Spinal cord (tissue), 10 donors: ENCODE results near the gene SIRT4. TPM values are rescaled to one million over a fixed set of nuclear protein-coding genes. Genes with fewer than 3 reads are reported as not detected.

Source experiments
- DNase-seq, 6 donors: peaks; one replicate each; pipeline versions ENCODE4 v3.0.0 to v3.0.0-alpha.2; 2013 to 2015; ENCODE audit warnings: low spot score in 6 of 6, low read depth in 4 of 6
- H3K27ac ChIP-seq: one replicate; pipeline ENCODE4 v1.5.1; 2013; ENCODE audit warnings: low read depth, low read length, control low read depth
- H3K27me3 ChIP-seq: one replicate; pipeline ENCODE4 v1.6.1; 2013; ENCODE audit warnings: low read length; ENCODE audit not compliant: control insufficient read depth, insufficient read depth
- H3K36me3 ChIP-seq: one replicate; pipeline ENCODE4 v1.6.1; 2013; ENCODE audit warnings: low read length; ENCODE audit not compliant: control insufficient read depth, insufficient read depth
- H3K4me1 ChIP-seq: one replicate; pipeline ENCODE4 v1.6.1; 2013; ENCODE audit warnings: low read length; ENCODE audit not compliant: control insufficient read depth, insufficient read depth
- H3K4me3 ChIP-seq: one replicate; pipeline ENCODE4 v1.5.1; 2013; ENCODE audit warnings: low read depth, low read length, control low read depth
- H3K9me3 ChIP-seq: one replicate; pipeline ENCODE4 v1.6.1; 2013; ENCODE audit warnings: low read length; ENCODE audit not compliant: control insufficient read depth, insufficient read depth
- WGBS: methylation state at CpG from one replicate; pipeline ENCODE4 v1.1.5; 2013; ENCODE audit warnings: missing lambda C conversion rate; ENCODE audit not compliant: insufficient coverage; 5-methylcytosine and 5-hydroxymethylcytosine counted together
- polyA plus RNA-seq, 2 donors: library from polyadenylated mRNA; unstranded; fragments of 120-200 nt; gene quantifications; one replicate each; pipeline ENCODE4 v1.2.1, GENCODE V29; 2013; ENCODE audit not compliant: insufficient read length in 2 of 2
- total RNA-seq, 2 donors: library from RNA; depleted of rRNA in 1 of 2; stranded (reverse); fragments of 120-200 nt in 1 of 2; fragments of >200 nt in 1 of 2; gene quantifications; one replicate each; pipeline versions ENCODE4 v1.2.3 to v1.2.4, GENCODE V29; 2013 to 2014
- donor health status: healthy.

SIRT4 gene
- total and polyA plus RNA-seq, 4 donors, result 4.7 to 5.9 (median 5.3) TPM

DNA sequence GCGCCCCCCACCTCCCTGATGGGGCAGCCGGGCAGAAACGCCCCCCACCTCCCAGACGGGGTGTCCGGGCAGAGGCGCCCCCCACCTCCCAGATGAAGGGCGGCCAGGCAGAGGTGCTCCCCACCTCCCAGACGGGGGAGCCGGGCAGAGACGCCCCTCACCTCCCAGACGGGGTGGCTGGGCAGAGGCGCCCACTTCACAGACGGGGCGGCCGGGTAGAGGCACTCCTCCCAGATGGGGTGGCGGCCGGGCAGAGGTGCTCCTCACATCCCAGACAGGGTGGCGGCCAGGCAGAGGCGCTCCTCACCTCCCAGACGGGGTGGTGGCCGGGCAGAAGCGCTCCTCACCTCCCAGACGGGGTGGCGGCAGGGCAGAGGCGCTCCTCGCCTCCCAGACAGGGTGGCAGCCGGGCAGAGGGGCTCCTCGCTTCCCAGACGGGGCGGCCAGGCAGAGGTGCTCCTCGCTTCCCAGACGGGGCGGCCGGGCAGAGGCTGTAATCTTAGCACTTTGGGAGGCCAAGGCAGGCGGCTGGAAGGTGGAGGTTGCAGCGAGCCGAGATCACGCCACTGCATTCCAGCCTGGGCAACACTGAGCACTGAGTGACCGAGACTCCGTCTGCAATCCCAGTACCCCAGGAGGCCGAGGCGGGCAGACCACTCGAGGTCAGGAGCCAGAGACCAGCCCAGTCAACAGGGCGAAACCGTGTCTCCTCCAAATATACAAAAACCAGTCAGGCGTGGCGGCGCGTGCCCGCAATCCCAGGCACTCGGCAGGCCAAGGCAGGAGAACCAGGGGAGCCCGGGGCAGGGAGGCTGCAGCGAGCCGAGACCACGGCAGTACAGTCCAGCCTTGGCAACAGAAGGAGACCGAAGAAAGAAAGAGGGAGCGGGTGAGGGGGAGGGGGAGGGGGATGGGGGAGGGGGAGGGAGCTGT is 23.7 kb upstream of the SIRT4 start:
- DNase-seq, result no peak
- Histone ChIP-seq H3K4me3 (no peak overlapping the region), H3K9me3 (no peaks in the 10 kb centered on the region), H3K27me3 (no peaks in the 10 kb centered on the region), H3K36me3 (no peaks in the 10 kb centered on the region), H3K27ac (no peak overlapping the region), H3K4me1 (no peaks in the 10 kb centered on the region)
- WGBS, result 94% methylated on average over 38 of the region's 57 CpGs

DNA sequence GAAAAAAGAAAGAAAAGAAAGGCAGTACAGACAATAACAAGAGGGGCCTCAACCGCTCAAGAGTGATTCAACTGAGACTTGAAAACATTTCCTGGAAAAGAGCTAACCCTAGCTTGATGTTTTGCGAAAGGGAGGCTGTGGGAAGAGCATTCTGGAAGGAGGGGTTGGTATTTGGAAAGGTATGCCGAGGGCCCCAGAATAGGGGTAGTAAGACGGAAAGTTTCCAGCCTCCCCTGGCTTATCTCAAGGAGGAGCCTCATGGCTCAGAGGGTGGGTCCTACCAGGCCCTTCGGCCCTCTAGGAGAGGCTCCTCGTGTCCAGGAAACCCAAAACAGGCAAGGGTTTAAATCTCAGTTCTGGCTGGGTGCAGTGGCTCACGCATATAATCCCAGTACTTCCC is 18.8 kb upstream of the SIRT4 start:
- H3K36me3 ChIP-seq, result no peaks in the 10 kb centered on the region
- no peak overlapping the region for H3K4me3 ChIP-seq
- H3K27me3 ChIP-seq, result no peaks in the 10 kb centered on the region
- H3K9me3 ChIP-seq, result no peaks in the 10 kb centered on the region
- no peak overlapping the region for H3K27ac ChIP-seq
- DNase-seq, result no peak
- WGBS, result 80% methylated on average over 7 of the region's 7 CpGs
- no peaks in the 10 kb centered on the region for H3K4me1 ChIP-seq

DNA sequence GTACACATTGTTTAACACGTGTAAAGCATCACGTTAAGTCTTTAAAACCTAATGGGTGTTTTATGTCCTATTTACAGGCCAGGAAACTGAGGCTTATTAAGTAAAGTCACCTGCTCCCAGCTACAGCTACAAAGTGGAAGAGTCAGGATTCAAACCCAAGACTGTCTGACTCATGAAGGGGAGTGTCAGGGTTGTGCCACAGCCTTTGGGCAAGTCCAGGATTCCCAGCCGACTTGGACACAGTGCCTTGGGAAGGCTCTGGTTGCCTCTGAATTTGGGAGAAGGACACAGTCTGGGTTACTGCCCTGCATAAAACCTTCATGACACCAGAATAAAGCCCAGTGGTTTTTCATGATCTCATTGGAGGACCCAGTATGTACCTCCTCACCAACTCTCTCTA is 17.7 kb upstream of the SIRT4 start:
- no peaks in the 10 kb centered on the region for H3K9me3 ChIP-seq
- DNase-seq, result no peak
- no peaks in the 10 kb centered on the region for H3K4me1 ChIP-seq
- H3K27me3 ChIP-seq, result no peaks in the 10 kb centered on the region
- no peak overlapping the region for H3K4me3 ChIP-seq
- no peaks in the 10 kb centered on the region for H3K36me3 ChIP-seq
- H3K27ac ChIP-seq, result no peak overlapping the region
- 100% methylated on average over 1 of the region's 3 CpGs for WGBS

DNA sequence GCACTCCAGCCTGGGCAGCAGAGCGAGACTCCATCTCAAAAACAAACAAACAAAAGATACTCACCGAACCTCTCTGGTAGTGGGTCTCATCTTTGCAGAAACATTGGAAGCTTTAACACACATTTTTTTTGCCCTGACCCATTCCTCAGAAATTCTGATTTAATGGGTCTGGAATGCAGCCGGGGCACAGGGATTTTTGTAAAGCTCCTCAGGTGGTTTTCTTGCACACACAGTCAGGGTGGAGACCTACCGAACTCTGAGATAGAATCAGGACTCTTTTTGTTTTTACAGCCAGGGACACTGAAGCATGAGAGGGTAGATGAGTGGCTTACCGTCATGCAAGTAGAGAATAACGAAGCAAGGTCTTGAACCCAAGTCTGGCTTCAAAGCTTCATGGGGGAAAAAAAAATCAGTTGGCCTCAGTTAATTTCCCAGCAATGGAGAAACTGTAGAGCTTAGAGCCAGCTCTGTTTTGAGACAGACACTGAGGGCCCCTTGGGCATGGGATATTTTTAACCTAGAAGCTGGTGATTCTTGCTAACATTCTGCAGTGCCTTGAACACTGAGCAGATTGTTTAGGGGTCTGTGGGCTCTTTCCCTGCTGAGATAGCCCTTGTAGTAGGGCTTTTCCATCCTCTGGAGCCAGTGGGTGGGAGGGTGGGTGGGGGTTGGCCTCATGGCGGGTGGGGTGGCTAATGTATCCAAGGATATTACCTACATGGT is 15.2 kb upstream of the SIRT4 start:
- DNase-seq, result no peak
- no peaks in the 10 kb centered on the region for H3K36me3 ChIP-seq
- no peaks in the 10 kb centered on the region for H3K9me3 ChIP-seq
- 61% methylated on average over 4 of the region's 7 CpGs for WGBS
- peaks cover 13% of the 10 kb centered on the region for H3K4me1 ChIP-seq
- H3K4me3 ChIP-seq, result no peak overlapping the region
- no peaks in the 10 kb centered on the region for H3K27me3 ChIP-seq
- no peak overlapping the region for H3K27ac ChIP-seq

DNA sequence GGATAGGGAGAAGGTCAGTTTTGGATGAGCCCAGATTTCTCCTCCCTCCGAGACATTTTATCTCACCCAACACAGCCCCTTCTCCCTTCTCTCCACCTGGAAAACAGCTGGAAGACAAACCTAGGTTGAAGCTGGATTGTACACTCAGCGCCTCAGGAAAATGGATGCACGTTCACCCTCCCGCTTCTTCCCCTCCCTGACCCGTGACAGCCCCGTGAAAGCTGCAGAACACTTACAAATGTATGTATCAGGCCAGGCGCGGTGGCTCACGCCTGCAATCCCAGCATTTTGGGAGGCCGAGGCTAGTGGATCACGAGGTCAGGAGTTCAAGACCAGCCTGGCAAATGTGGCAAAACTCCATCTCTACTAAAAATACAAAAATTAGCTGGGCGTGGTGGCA is 14.6 kb upstream of the SIRT4 start:
- no peak for DNase-seq
- H3K9me3 ChIP-seq, result no peaks in the 10 kb centered on the region
- WGBS, result 85% methylated on average over 8 of the region's 12 CpGs
- H3K27ac ChIP-seq, result no peak overlapping the region
- no peak overlapping the region for H3K4me3 ChIP-seq
- peaks cover 18% of the 10 kb centered on the region for H3K4me1 ChIP-seq
- no peaks in the 10 kb centered on the region for H3K36me3 ChIP-seq
- H3K27me3 ChIP-seq, result no peaks in the 10 kb centered on the region

DNA sequence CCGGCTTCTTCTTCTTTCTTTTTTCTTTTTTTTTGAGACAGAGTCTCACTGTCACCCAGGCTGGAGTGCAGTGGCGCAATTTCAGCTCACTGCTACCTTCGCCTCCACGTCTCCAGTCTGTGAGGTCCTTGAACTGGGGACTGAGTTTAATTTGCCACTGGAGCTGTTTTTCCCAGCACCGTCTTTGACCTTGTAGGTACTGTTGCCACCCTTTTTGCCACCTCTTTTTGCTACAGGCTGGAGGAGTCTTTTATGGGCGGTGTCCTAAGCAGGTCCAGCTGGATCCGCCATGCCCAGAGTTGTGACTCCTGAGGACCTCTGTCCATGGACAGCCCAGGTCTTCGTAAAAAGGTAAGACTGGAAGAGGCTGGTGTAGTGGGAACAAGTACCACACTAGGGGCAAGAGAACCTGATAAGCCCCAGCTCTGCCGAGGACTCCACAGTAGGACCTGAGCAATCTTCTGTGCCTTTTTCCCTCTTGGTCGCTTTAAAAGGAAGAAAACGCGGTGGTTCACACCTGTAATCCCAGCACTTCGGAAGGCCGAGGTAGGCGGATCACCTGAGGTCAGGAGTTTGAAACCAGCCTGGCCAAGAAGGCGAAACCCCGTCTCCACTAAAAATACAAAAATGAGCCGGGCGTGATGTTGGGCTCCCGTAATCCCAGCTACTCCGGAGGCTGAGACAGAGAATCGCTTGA is 11.4 kb upstream of the SIRT4 start:
- H3K4me1 ChIP-seq, result peaks cover 20% of the 10 kb centered on the region
- WGBS, result 32% methylated on average over 18 of the region's 22 CpGs
- H3K27ac ChIP-seq, result peak overlapping the region; percentile 100
- no peaks in the 10 kb centered on the region for H3K36me3 ChIP-seq
- DNase-seq, result no peak
- no peaks in the 10 kb centered on the region for H3K9me3 ChIP-seq
- H3K4me3 ChIP-seq, result peak overlapping the region; percentile 63
- H3K27me3 ChIP-seq, result no peaks in the 10 kb centered on the region

DNA sequence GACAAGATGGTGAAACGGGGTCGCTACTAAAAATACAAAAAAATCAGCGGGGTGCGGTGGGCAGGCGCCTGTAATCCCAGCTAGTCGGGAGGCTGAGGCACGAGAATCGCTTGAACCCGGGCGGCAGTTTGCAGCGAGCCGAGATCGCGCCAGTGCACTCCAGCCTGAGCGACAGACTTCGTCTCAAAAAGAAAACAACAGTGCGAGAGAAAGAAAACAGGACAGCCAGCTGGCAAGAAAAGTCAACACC is 9.8 kb upstream of the SIRT4 start:
- peak overlapping the region; percentile 100 for H3K27ac ChIP-seq
- H3K4me1 ChIP-seq, result peaks cover 20% of the 10 kb centered on the region
- peak in 1 of 6 donors; percentile 17 for DNase-seq
- no peaks in the 10 kb centered on the region for H3K9me3 ChIP-seq
- peak overlapping the region; percentile 63 for H3K4me3 ChIP-seq
- H3K36me3 ChIP-seq, result no peaks in the 10 kb centered on the region
- 0% methylated on average over 17 of the region's 17 CpGs for WGBS
- H3K27me3 ChIP-seq, result no peaks in the 10 kb centered on the region

DNA sequence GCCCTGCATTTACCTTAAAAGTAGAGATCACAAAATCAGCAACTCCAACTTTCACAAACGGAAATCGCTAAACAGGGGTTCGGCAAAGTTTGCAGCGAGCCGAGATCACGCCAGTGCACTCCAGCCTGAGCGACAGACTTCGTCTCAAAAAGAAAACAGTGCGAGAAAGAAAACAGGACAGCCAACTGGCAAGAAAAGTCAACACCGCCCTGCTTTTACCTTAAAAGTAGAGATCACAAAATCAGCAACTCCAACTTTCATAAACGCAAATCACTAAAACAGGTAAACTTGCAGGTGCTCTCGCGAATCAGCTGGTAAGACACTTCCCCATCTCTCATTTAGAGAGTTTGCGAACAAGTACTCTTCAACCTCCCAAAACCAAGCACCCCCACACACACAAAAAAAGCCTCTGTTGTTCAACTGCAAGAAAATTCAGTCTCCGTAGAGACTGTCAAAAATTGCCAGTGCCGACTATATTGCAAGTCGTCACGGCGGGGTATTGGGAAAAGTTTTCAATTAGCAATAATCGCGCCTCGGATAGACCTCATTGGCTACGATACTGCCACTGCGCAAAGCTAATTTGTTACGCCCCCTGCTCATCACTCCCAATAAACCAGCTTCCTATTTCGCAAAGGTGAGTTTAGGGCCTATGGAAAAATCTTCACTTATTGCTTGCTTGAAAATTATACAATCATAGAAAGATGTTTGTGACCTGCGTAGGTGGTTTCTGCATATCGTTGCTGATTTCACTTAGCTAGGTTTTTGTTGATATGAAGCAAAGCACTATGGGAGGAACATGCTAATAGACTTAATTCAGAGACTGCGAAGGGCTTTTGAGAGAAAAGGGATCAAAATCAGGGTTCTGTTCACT is 9.2 kb upstream of the SIRT4 start, which contains the start of gene RNU4-1:
TSS of gene RNU4-1 (minus strand) at position 577 of the 871 bp plus-strand sequence.
- peak within 1 kb of the TSS; percentile 100 for H3K27ac ChIP-seq
- under 1% methylated on average over 22 of the region's 29 CpGs for WGBS
- H3K27me3 ChIP-seq, result no peaks in the 10 kb centered on the region
- H3K4me1 ChIP-seq, result peaks cover 20% of the 10 kb centered on the region
- H3K36me3 ChIP-seq, result no peaks in the 10 kb centered on the region
- peak within 1 kb of the TSS; percentile 63 for H3K4me3 ChIP-seq
- peak; percentile 69 to 97 (median 84) for DNase-seq
- H3K9me3 ChIP-seq, result no peaks in the 10 kb centered on the region

DNA sequence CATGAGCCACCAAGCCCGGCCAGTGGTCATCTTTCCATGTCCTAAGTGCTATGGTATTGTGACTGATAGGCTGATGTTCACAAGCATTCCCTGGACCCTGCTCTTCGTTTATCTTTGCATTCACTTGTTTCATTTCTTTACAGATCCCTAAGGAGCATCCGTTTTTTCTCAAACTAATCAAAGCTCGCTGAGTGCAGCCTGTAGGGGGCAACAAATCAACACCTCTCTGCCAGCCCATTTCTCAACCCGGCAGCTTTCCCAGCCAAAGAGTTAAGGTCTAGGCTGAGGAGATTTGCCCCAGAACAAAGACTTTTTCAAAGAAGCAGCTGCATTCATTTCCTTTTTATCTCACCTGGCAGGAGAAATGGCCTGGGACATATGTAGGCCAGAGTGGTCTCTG is 12.1 kb downstream of the SIRT4 start:
- no peak overlapping the region for H3K27ac ChIP-seq
- peaks cover 8% of the 10 kb centered on the region for H3K4me1 ChIP-seq
- H3K36me3 ChIP-seq, result peaks cover 2% of the 10 kb centered on the region
- no peak for DNase-seq
- H3K4me3 ChIP-seq, result no peak overlapping the region
- WGBS, result 50% methylated on average over 4 of the region's 5 CpGs
- H3K27me3 ChIP-seq, result no peaks in the 10 kb centered on the region
- H3K9me3 ChIP-seq, result no peaks in the 10 kb centered on the region
